ENCODE measurements around the gene MSANTD3. TPM values are rescaled to one million over a fixed set of nuclear protein-coding genes. Genes with fewer than 3 reads are reported as not detected.

The MSANTD3 gene
- total RNA-seq, 1 donor from 2014 or later, result 20.2 TPM

- intact Hi-C loops (cut with DNase I), result no loop called here
- no peak overlapping the region for H3K4me3 ChIP-seq
- no peak for TF ChIP-seq CTCF (IDR thresholded peaks at IDR 0.05)
- peaks cover 5% of the 10 kb centered on the region for H3K36me3 ChIP-seq
- no peak overlapping the region for H3K27ac ChIP-seq
- DNase-seq, result no peak
- no peaks in the 10 kb centered on the region for H3K27me3 ChIP-seq (ENCODE audit: low read depth)
- H3K4me1 ChIP-seq, result no peaks in the 10 kb centered on the region
- no peaks in the 10 kb centered on the region for H3K9me3 ChIP-seq
- no peak for ATAC-seq
Observed at GRCh38 chr9:100455470-100455869, 28.5 kb downstream of the MSANTD3 start.

- no peak overlapping the region for H3K4me3 ChIP-seq
- H3K9me3 ChIP-seq, result no peaks in the 10 kb centered on the region
- ATAC-seq, result no peak
- no peaks in the 10 kb centered on the region for H3K27me3 ChIP-seq (ENCODE audit: low read depth)
- H3K27ac ChIP-seq, result no peak overlapping the region
- no peak for TF ChIP-seq CTCF (IDR thresholded peaks at IDR 0.05)
- intact Hi-C loops (cut with DNase I), result no loop called here
- H3K4me1 ChIP-seq, result no peaks in the 10 kb centered on the region
- no peaks in the 10 kb centered on the region for H3K36me3 ChIP-seq
- no peak for DNase-seq
Observed at GRCh38 chr9:100457517-100457916, 30.6 kb downstream of the MSANTD3 start.

GRCh38 chr9:100459963-100460362, 33.0 kb downstream of the MSANTD3 start:
- Histone ChIP-seq H3K27ac (no peak overlapping the region), H3K4me1 (no peaks in the 10 kb centered on the region), H3K4me3 (no peak overlapping the region), H3K27me3 (ENCODE audit: low read depth) (no peaks in the 10 kb centered on the region), H3K36me3 (no peaks in the 10 kb centered on the region), H3K9me3 (no peaks in the 10 kb centered on the region)
- ATAC-seq (no peak), DNase-seq (no peak)
- TF ChIP-seq CTCF (IDR thresholded peaks at IDR 0.05), result no peak
- intact Hi-C loops (cut with DNase I), result no loop called here

- Histone ChIP-seq H3K36me3 (no peaks in the 10 kb centered on the region), H3K27ac (no peak overlapping the region), H3K9me3 (no peaks in the 10 kb centered on the region), H3K27me3 (ENCODE audit: low read depth) (no peaks in the 10 kb centered on the region), H3K4me3 (no peak overlapping the region), H3K4me1 (no peaks in the 10 kb centered on the region)
- TF ChIP-seq CTCF (IDR thresholded peaks at IDR 0.05), result no peak
- ATAC-seq, result no peak
- intact Hi-C loops (cut with DNase I), result no loop called here
- no peak for DNase-seq
Observed at GRCh38 chr9:100465274-100465673, 38.3 kb downstream of the MSANTD3 start.

- Histone ChIP-seq H3K9me3 (no peaks in the 10 kb centered on the region), H3K4me1 (no peaks in the 10 kb centered on the region), H3K27me3 (ENCODE audit: low read depth) (no peaks in the 10 kb centered on the region), H3K4me3 (no peak overlapping the region), H3K27ac (no peak overlapping the region), H3K36me3 (no peaks in the 10 kb centered on the region)
- TF ChIP-seq CTCF (IDR thresholded peaks at IDR 0.05), result no peak
- DNase-seq (no peak), ATAC-seq (no peak)
- intact Hi-C loops (cut with DNase I), result no loop called here
Observed at GRCh38 chr9:100465761-100466160, 38.8 kb downstream of the MSANTD3 start.
